Measurements from ENCODE around the gene KRTAP12-4.
"Not testable (repeated sequence)": the region's sequence is repeated elsewhere in the genome, so short reads cannot be mapped to it uniquely, and the experiment has no call there.

The KRTAP12-4 gene

GRCh38 chr21:44686843-44687561 is 32.5 kb upstream of the KRTAP12-4 start:
- FAIRE-seq = no peak

GRCh38 chr21:44686000-44686781 is 31.7 kb upstream of the KRTAP12-4 start:
- FAIRE-seq = no peak

- not testable (repeated sequence) for FAIRE-seq
Observed at GRCh38 chr21:44685050-44685449, 30.6 kb upstream of the KRTAP12-4 start.

GRCh38 chr21:44684483-44684882 is 30.0 kb upstream of the KRTAP12-4 start:
- no peak for FAIRE-seq

GRCh38 chr21:44684077-44684476 is 29.6 kb upstream of the KRTAP12-4 start:
- no peak for FAIRE-seq

- no peak for FAIRE-seq
Observed at GRCh38 chr21:44682580-44683151, 28.2 kb upstream of the KRTAP12-4 start.

GRCh38 chr21:44681861-44682579 is 27.6 kb upstream of the KRTAP12-4 start, which contains the start of gene KRTAP12-1:
Gene KRTAP12-1 (minus strand): TSS chr21:44682163. CDS start chr21:44682123, 40 bp downstream.
- no peak for FAIRE-seq

GRCh38 chr21:44681152-44681551 is 26.7 kb upstream of the KRTAP12-4 start:
- no peak for FAIRE-seq

- FAIRE-seq = no peak
Observed at GRCh38 chr21:44677881-44678280, 23.4 kb upstream of the KRTAP12-4 start.

GRCh38 chr21:44671911-44672310 is 17.5 kb upstream of the KRTAP12-4 start:
- no peak for FAIRE-seq

GRCh38 chr21:44670642-44671432 is 16.4 kb upstream of the KRTAP12-4 start:
- no peak for FAIRE-seq

- no peak for FAIRE-seq
Observed at GRCh38 chr21:44667612-44668011, 13.2 kb upstream of the KRTAP12-4 start.

- FAIRE-seq = no peak
Observed at GRCh38 chr21:44666401-44667320, 12.2 kb upstream of the KRTAP12-4 start, which contains the start of gene KRTAP12-2. Gene KRTAP12-2 (minus strand): TSS chr21:44666927. CDS start chr21:44666886, 41 bp downstream.

- FAIRE-seq = no peak
Observed at GRCh38 chr21:44664691-44665090, 10.2 kb upstream of the KRTAP12-4 start.

- FAIRE-seq = not testable (repeated sequence)
Observed at GRCh38 chr21:44661567-44661966, 7.1 kb upstream of the KRTAP12-4 start.

- no peak for FAIRE-seq
Observed at GRCh38 chr21:44658913-44659595, 4.6 kb upstream of the KRTAP12-4 start.

- FAIRE-seq = no peak
Observed at GRCh38 chr21:44658541-44658910, 4.1 kb upstream of the KRTAP12-4 start.

- no peak for FAIRE-seq
Observed at GRCh38 chr21:44657635-44658540, 3.4 kb upstream of the KRTAP12-4 start, which contains the start of gene KRTAP12-3. Gene KRTAP12-3 (plus strand): TSS chr21:44657932. CDS start chr21:44657980, 48 bp downstream.

- no peak for FAIRE-seq
Observed at GRCh38 chr21:44656868-44657267, 2.4 kb upstream of the KRTAP12-4 start.

All from endometrium (tissue), 2 donors.